HG03354 (cell line): ENCODE results near the gene PTPRT.

Experiments
- ATAC-seq: cut with Tn5 transposase; IDR thresholded peaks from one replicate; pipeline ENCODE4 v1.9.1; 2021; ENCODE audit warnings: mild to moderate bottlenecking; ENCODE audit not compliant: unreplicated experiment, poor library complexity, severe bottlenecking

The PTPRT gene

GRCh38 chr20:42986143-42986773 lies 203.4 kb downstream of the PTPRT start:
- ATAC-seq, result no peak

- ATAC-seq, result no peak
These were observed 204.1 kb downstream of the PTPRT start for GRCh38 chr20:42985628-42986027.

- ATAC-seq, result no peak
These were observed 207.5 kb downstream of the PTPRT start for GRCh38 chr20:42982218-42982617.

- ATAC-seq, result no peak
These were observed 208.5 kb downstream of the PTPRT start for GRCh38 chr20:42981253-42981652.

- ATAC-seq, result no peak
These were observed 210.0 kb downstream of the PTPRT start for GRCh38 chr20:42979720-42980119.

- no peak for ATAC-seq
These were observed 211.3 kb downstream of the PTPRT start for GRCh38 chr20:42978184-42978974.

GRCh38 chr20:42975974-42976373 lies 213.7 kb downstream of the PTPRT start:
- ATAC-seq, result no peak

- no peak for ATAC-seq
These were observed 215.4 kb downstream of the PTPRT start for GRCh38 chr20:42974347-42974746.

- ATAC-seq, result no peak
These were observed 217.1 kb downstream of the PTPRT start for GRCh38 chr20:42972591-42972990.

- no peak for ATAC-seq
These were observed 221.0 kb downstream of the PTPRT start for GRCh38 chr20:42968746-42969145.

GRCh38 chr20:42963796-42964195 lies 225.9 kb downstream of the PTPRT start:
- ATAC-seq, result no peak

GRCh38 chr20:42961771-42962170 lies 227.9 kb downstream of the PTPRT start:
- ATAC-seq, result no peak

- no peak for ATAC-seq
These were observed 229.7 kb downstream of the PTPRT start for GRCh38 chr20:42959996-42960395.

GRCh38 chr20:42958367-42959069 lies 231.2 kb downstream of the PTPRT start:
- no peak for ATAC-seq

- no peak for ATAC-seq
These were observed 232.0 kb downstream of the PTPRT start for GRCh38 chr20:42957704-42958095.

GRCh38 chr20:42957018-42957703 lies 232.5 kb downstream of the PTPRT start:
- ATAC-seq, result no peak

- ATAC-seq, result no peak
These were observed 234.0 kb downstream of the PTPRT start for GRCh38 chr20:42955713-42956112.

- no peak for ATAC-seq
These were observed 234.8 kb downstream of the PTPRT start for GRCh38 chr20:42954951-42955350.

- ATAC-seq, result no peak
These were observed 239.8 kb downstream of the PTPRT start for GRCh38 chr20:42949950-42950349.

GRCh38 chr20:42945234-42945994 lies 244.3 kb downstream of the PTPRT start:
- ATAC-seq, result no peak
